ENCODE results near the gene RSRC1. TPM values are rescaled to one million over a fixed set of nuclear protein-coding genes. Genes with fewer than 3 reads are reported as not detected.

The RSRC1 gene
- total and polyA plus RNA-seq, 10 donors, result 7.2 to 56.5 (median 33.1) TPM

- Histone ChIP-seq H3K27me3 (replicated peaks in 1 of 7) (no peaks in the 10 kb centered on the region), H3K4me1 (no peaks in the 10 kb centered on the region), H3K27ac (no peak overlapping the region), H3K36me3 (peaks cover 0 to 43% (median 4%) of the 10 kb centered on the region in 6 donors), H3K4me3 (no peak overlapping the region), H3K9me3 (peaks cover 5 to 40% (median 36%) of the 10 kb centered on the region in 8 donors)
- 90 to 98% (median 94%) methylated on average over 4 of the region's 4 CpGs for WGBS, 5 donors
- intact Hi-C loops (cut with DNase I; ENCODE audit: low total_unique reads), result no loop called here
- TF ChIP-seq POLR2A (IDR thresholded peaks at IDR 0.05) (no peak), CTCF (IDR thresholded peaks at IDR 0.05 in 8 of 11, conservative IDR thresholded peaks at IDR 0.05 in 3 of 11) (no peak), POLR2AphosphoS5 (IDR thresholded peaks at IDR 0.05) (no peak)
- no peak for DNase-seq
Measured at GRCh38 chr3:158269942-158270341, 160.1 kb downstream of the RSRC1 start.

- WGBS, 5 donors, result 85 to 94% (median 88%) methylated on average over 6 of the region's 6 CpGs
- intact Hi-C loops (cut with DNase I; ENCODE audit: low total_unique reads), result no loop called here
- Histone ChIP-seq H3K4me3 (no peak overlapping the region), H3K27ac (no peak overlapping the region), H3K36me3 (peaks cover 0 to 28% (median 0%) of the 10 kb centered on the region in 6 donors), H3K4me1 (no peaks in the 10 kb centered on the region), H3K27me3 (replicated peaks in 1 of 7) (no peaks in the 10 kb centered on the region), H3K9me3 (peaks cover 1 to 19% (median 15%) of the 10 kb centered on the region in 8 donors)
- no peak for DNase-seq
- TF ChIP-seq CTCF (IDR thresholded peaks at IDR 0.05 in 8 of 11, conservative IDR thresholded peaks at IDR 0.05 in 3 of 11) (no peak), POLR2AphosphoS5 (IDR thresholded peaks at IDR 0.05) (no peak), POLR2A (IDR thresholded peaks at IDR 0.05) (no peak)
Measured at GRCh38 chr3:158272081-158272480, 162.2 kb downstream of the RSRC1 start.

- H3K9me3 ChIP-seq, result peaks cover 0 to 5% (median 0%) of the 10 kb centered on the region in 8 donors
- no peaks in the 10 kb centered on the region for H3K4me1 ChIP-seq
- TF ChIP-seq POLR2AphosphoS5 (IDR thresholded peaks at IDR 0.05), result no peak
- no peak for TF ChIP-seq POLR2A (IDR thresholded peaks at IDR 0.05)
- no peak for TF ChIP-seq CTCF (IDR thresholded peaks at IDR 0.05 in 8 of 11, conservative IDR thresholded peaks at IDR 0.05 in 3 of 11)
- intact Hi-C loops (cut with DNase I; ENCODE audit: low total_unique reads), result no loop called here
- H3K27ac ChIP-seq, result no peak overlapping the region
- 92 to 100% (median 96%) methylated on average over 1 of the region's 1 CpG for WGBS, 5 donors
- no peaks in the 10 kb centered on the region for H3K27me3 ChIP-seq (replicated peaks in 1 of 7)
- no peak overlapping the region for H3K4me3 ChIP-seq
- peaks cover 0 to 33% (median 0%) of the 10 kb centered on the region in 6 donors for H3K36me3 ChIP-seq
- DNase-seq, result no peak
Measured at GRCh38 chr3:158273656-158274055, 163.8 kb downstream of the RSRC1 start.

- Histone ChIP-seq H3K27ac (no peak overlapping the region), H3K36me3 (peaks cover 0 to 25% (median 0%) of the 10 kb centered on the region in 6 donors), H3K4me1 (no peaks in the 10 kb centered on the region), H3K27me3 (replicated peaks in 1 of 7) (no peaks in the 10 kb centered on the region), H3K9me3 (peaks cover 0 to 5% (median 0%) of the 10 kb centered on the region in 8 donors), H3K4me3 (no peak overlapping the region)
- intact Hi-C loops (cut with DNase I; ENCODE audit: low total_unique reads), result no loop called here
- WGBS, 5 donors, result 96 to 97% (median 96%) methylated on average over 3 of the region's 3 CpGs
- DNase-seq, result no peak
- TF ChIP-seq POLR2AphosphoS5 (IDR thresholded peaks at IDR 0.05) (no peak), CTCF (IDR thresholded peaks at IDR 0.05 in 8 of 11, conservative IDR thresholded peaks at IDR 0.05 in 3 of 11) (no peak), POLR2A (IDR thresholded peaks at IDR 0.05) (no peak)
Measured at GRCh38 chr3:158278187-158278586, 168.3 kb downstream of the RSRC1 start.

Measured in spleen (tissue), 11 donors.